IMR-90 (cell line): ENCODE data around the gene MLLT10. TPM values are rescaled to one million over a fixed set of nuclear protein-coding genes. Genes with fewer than 3 reads are reported as not detected.

Experiments used
- ATAC-seq: fragments of 200-7000 bp; cut with Tn5 transposase; 2 replicates; pipeline ENCODE4 v1.9.1; 2020; ENCODE audit warnings: low read depth, mild to moderate bottlenecking, moderate library complexity
- BruUV-seq: library from RNA; stranded (reverse); fragments of 400-500 nt; replicated peaks from 2 replicates; lab custom pipeline; 2021; lab: Mats Ljungman, UMichigan
- CTCF ChIA-PET: fragments of 300-600 bp; formaldehyde crosslinking; extraction: SDS; loops from one replicate; lab custom pipeline; 2021; ENCODE audit warnings: antibody characterized with exemption; lab: Yijun Ruan, JAX
- POLR2A ChIA-PET: fragments of 300-600 bp; sonication (Branson Sonifier 250); formaldehyde crosslinking; loops from one replicate; lab custom pipeline; 2022; ENCODE audit warnings: antibody characterized with exemption; ENCODE audit not compliant: unreplicated experiment; lab: Charles Lee
- DNase-seq: peaks from one replicate; pipeline ENCODE4 v3.0.0; 2013
- H2AFZ ChIP-seq: replicated peaks from 2 replicates; pipeline ENCODE3; 2013; ENCODE audit warnings: low read length, mild to moderate bottlenecking; ENCODE audit not compliant: poor library complexity
- H2AK5ac ChIP-seq: 2 replicates; pipeline ENCODE4 v1.6.1; 2013; ENCODE audit warnings: low read depth, low read length, inconsistent platforms
- H2AK9ac ChIP-seq: replicated peaks from 2 replicates; pipeline ENCODE3; 2013; ENCODE audit warnings: mild to moderate bottlenecking, low read depth, low read length, moderate library complexity; ENCODE audit not compliant: poor library complexity
- H2BK120ac ChIP-seq: 2 replicates; pipeline ENCODE4 v1.6.1; 2013; ENCODE audit warnings: low read depth, low read length, inconsistent platforms
- H2BK15ac ChIP-seq: 3 replicates; pipeline ENCODE4 v1.6.1; 2013; ENCODE audit warnings: low read depth, low read length, inconsistent platforms
- H2BK20ac ChIP-seq: 2 replicates; pipeline ENCODE4 v1.6.1; 2013; ENCODE audit warnings: low read depth, mild to moderate bottlenecking, inconsistent platforms, low read length, moderate library complexity
- H2BK5ac ChIP-seq: 2 replicates; pipeline ENCODE4 v1.6.1; 2013; ENCODE audit warnings: mild to moderate bottlenecking, low read depth, low read length, inconsistent platforms; ENCODE audit not compliant: poor library complexity, severe bottlenecking
- H3K14ac ChIP-seq: replicated peaks from 2 replicates; pipeline ENCODE4 v1.6.1; 2013; ENCODE audit warnings: low read depth, low read length, inconsistent platforms
- H3K18ac ChIP-seq: 2 replicates; pipeline ENCODE4 v1.6.1; 2013; ENCODE audit warnings: low read depth, low read length, control low read depth
- H3K23ac ChIP-seq: 2 replicates; pipeline ENCODE4 v1.6.1; 2013; ENCODE audit warnings: low read depth, low read length, inconsistent platforms
- H3K27ac ChIP-seq: 2 replicates; pipeline ENCODE4 v1.5.1; 2013; ENCODE audit warnings: mild to moderate bottlenecking, control low read depth, low read length; ENCODE audit not compliant: insufficient read depth
- H3K27me3 ChIP-seq: 2 replicates; pipeline ENCODE4 v1.6.1; 2013; ENCODE audit warnings: low read length; ENCODE audit not compliant: control insufficient read depth, insufficient read depth
- H3K36me3 ChIP-seq: 2 replicates; pipeline ENCODE4 v1.6.1; 2013; ENCODE audit warnings: low read length, mixed read lengths; ENCODE audit not compliant: control insufficient read depth, insufficient read depth
- H3K4ac ChIP-seq: 2 replicates; pipeline ENCODE4 v1.6.1; 2013; ENCODE audit warnings: low read depth, low read length, inconsistent platforms
- H3K4me1 ChIP-seq: 2 replicates; pipeline ENCODE4 v1.6.1; 2013; ENCODE audit warnings: low read length, mixed read lengths; ENCODE audit not compliant: control insufficient read depth, insufficient read depth
- H3K4me2 ChIP-seq: 2 replicates; pipeline ENCODE4 v1.6.1; 2013; ENCODE audit warnings: low read depth, mild to moderate bottlenecking, control low read depth, low read length, moderate library complexity
- H3K4me3 ChIP-seq: 2 replicates; pipeline ENCODE4 v1.5.1; 2013; ENCODE audit warnings: low read depth, mild to moderate bottlenecking, control low read depth, low read length, moderate library complexity; ENCODE audit not compliant: insufficient read depth
- H3K56ac ChIP-seq: 2 replicates; pipeline ENCODE4 v1.6.1; 2013; ENCODE audit warnings: low read length, inconsistent platforms; ENCODE audit not compliant: insufficient read depth; ENCODE audit errors: extremely low read depth
- H3K79me1 ChIP-seq, 2 experiments: 2 replicates each; pipeline ENCODE4 v1.6.1; 2013; ENCODE audit warnings: low read length in 2 of 2, inconsistent platforms in 1 of 2, low read depth in 1 of 2
- H3K9ac ChIP-seq: 2 replicates; pipeline ENCODE4 v1.6.1; 2013; ENCODE audit warnings: low read depth, low read length, control low read depth
- H3K9me1 ChIP-seq: 2 replicates; pipeline ENCODE4 v1.6.1; 2013; ENCODE audit warnings: low read length, inconsistent platforms; ENCODE audit not compliant: insufficient read depth
- H3K9me3 ChIP-seq: 2 replicates; pipeline ENCODE4 v1.6.1; 2013; ENCODE audit warnings: low read length; ENCODE audit not compliant: control insufficient read depth, insufficient read depth
- H4K20me1 ChIP-seq: 2 replicates; pipeline ENCODE4 v1.6.1; 2013; ENCODE audit warnings: low read length, inconsistent platforms; ENCODE audit not compliant: insufficient read depth
- H4K5ac ChIP-seq: 2 replicates; pipeline ENCODE4 v1.6.1; 2013; ENCODE audit warnings: mild to moderate bottlenecking, low read depth, low read length, control low read depth
- H4K8ac ChIP-seq, 2 experiments: 2 replicates each; pipeline ENCODE4 v1.6.1; 2013; ENCODE audit warnings: low read depth in 2 of 2, low read length in 2 of 2, control low read depth in 1 of 2, inconsistent platforms in 1 of 2
- H4K91ac ChIP-seq: 2 replicates; pipeline ENCODE4 v1.6.1; 2013; ENCODE audit warnings: low read depth, low read length, inconsistent platforms; ENCODE audit not compliant: insufficient read depth
- CEBPB ChIP-seq: IDR thresholded peaks from 2 replicates; pipeline ENCODE4 v1.6.1; 2012; ENCODE audit warnings: low read depth, low read length, improper control_type of control experiment
- RAD21 ChIP-seq: IDR thresholded peaks from 2 replicates; pipeline ENCODE4 v1.6.1; 2012; ENCODE audit warnings: low read length, improper control_type of control experiment
- SMC3 ChIP-seq: fragments of 150-350 bp; IDR thresholded peaks from 2 replicates; pipeline ENCODE4 v1.6.1; 2016; ENCODE audit warnings: low read depth, mild to moderate bottlenecking, antibody characterized with exemption, low read length, moderate library complexity
- WGBS, 2 experiments: methylation state at CpG; one replicate each; pipeline versions ENCODE4 v1.1.5 to v1.1.7; 2013; ENCODE audit warnings: missing lambda C conversion rate in 2 of 2; ENCODE audit not compliant: insufficient read length in 1 of 2; ENCODE audit errors: extremely low coverage in 2 of 2; 5-methylcytosine and 5-hydroxymethylcytosine counted together
- dilution Hi-C: fragments of 300-500 bp; cut with HindIII; formaldehyde crosslinking; loops from one replicate; pipeline ENCODE4 v1.14.3; 2018; ENCODE audit warnings: low sequenced_read_pairs; ENCODE audit not compliant: unreplicated experiment
- in situ Hi-C: fragments of 300-500 bp; cut with MboI; formaldehyde crosslinking; loops from 3 replicates; pipeline ENCODE4 v1.14.3; 2019; ENCODE audit warnings: low sequenced_read_pairs, inconsistent platforms, mixed read lengths
- intact Hi-C: fragments of 100-400 bp; cut with micrococcal nuclease; formaldehyde crosslinking; loops from 2 replicates; pipeline ENCODE4 v1.10.0; 2022
- polyA plus RNA-seq, 3 experiments: library from polyadenylated mRNA; depleted of rRNA; stranded (reverse); fragments of >200 nt; gene quantifications; 2 replicates each; pipeline ENCODE4 v1.2.3, GENCODE V29; 2012; ENCODE audit warnings: low replicate concordance in 1 of 3
- total RNA-seq: library from RNA; depleted of rRNA; stranded (reverse); fragments of >200 nt; gene quantifications from 2 replicates; pipeline ENCODE4 v1.2.3, GENCODE V29; 2012
- TF ChIP-seq, protein P1 (sequence below): conservative IDR thresholded peaks from 2 replicates; pipeline ENCODE4 v1.5.1; 2012; ENCODE audit warnings: mild to moderate bottlenecking, low read depth, low read length, improper control_type of control experiment

MLLT10 gene
- total and polyA plus RNA-seq, 2 of the 4 experiments (the other 2 are of a cell fraction): 22.5 to 29.0 TPM

DNA sequence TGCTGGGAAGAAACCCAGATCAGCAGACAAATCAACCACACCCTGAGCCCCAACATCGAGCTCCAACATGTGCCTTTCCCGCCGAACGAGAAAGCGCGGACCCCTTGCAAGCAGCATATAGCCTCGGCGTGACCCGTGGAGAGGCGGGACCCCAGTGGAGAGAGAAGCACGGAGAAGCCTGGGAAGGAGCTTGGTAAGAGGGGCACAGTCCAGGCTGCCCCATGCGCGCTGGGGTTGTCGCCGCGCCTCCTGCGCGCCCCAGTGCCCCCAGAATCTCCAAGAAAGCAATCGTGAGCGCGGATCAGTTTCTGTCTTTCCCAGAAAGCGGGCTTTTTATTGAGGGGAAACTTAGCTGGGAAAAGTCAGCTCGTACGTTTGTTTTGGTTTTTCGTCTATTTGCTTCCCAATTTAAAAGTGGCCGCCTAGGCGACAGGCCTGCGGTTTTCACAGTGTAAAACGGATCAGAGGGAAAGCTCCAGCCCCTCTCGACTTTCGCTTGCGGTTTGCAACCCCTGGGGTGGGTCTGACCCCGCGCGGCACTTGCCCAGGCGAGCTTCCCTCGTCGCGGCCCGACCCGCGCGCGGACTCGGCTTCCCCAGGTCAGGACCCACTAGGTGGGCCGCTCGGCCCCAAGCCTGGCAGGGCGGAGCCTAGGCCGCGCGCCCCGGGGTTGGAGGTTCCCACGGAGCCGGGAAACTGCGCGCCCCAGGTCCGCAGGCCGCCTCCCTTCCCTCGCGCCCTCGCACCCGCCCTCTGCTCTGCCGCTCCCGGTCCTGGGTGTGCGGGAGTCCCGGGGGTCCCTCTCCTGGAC, 39.6 kb upstream of the MLLT10 start:
- Histone ChIP-seq H3K4me1 (peaks cover 3% of the 10 kb centered on the region; the same call in 1 of the 2 replicates), H2BK15ac (no peak overlapping the region), H2BK20ac (no peak overlapping the region), H3K4ac (peak overlapping the region; percentile 7; the same call in 1 of the 2 replicates), H2AFZ (peak overlapping the region; percentile 89), H4K91ac (no peak overlapping the region; the same call in 1 of the 2 replicates), H2BK120ac (peak overlapping the region; percentile 36; the same call in 1 of the 2 replicates), H3K23ac (no peak overlapping the region; the same call in 1 of the 2 replicates), H3K18ac (no peak overlapping the region), H3K27me3 (peaks cover 3% of the 10 kb centered on the region; the same call in 1 of the 2 replicates), H3K79me1 (no peaks in the 10 kb centered on the region), H2BK5ac (no peak overlapping the region), H3K9me1 (no peaks in the 10 kb centered on the region), H2AK5ac (no peak overlapping the region), H4K5ac (no peak overlapping the region), H3K4me2 (peak overlapping the region; percentile 95), H2AK9ac (peak overlapping the region; percentile 63), H3K27ac (peak overlapping the region; percentile 9; the same call in 1 of the 2 replicates), H3K36me3 (no peaks in the 10 kb centered on the region), H4K20me1 (no peaks in the 10 kb centered on the region), H4K8ac (peak overlapping the region in 1 of 2 experiments; percentile 25; a peak in 1 of 4 replicates), H3K14ac (no peak overlapping the region; the same call in 1 of the 2 replicates), H3K9ac (peak overlapping the region; percentile 78; the same call in 1 of the 2 replicates), H3K9me3 (no peaks in the 10 kb centered on the region), H3K4me3 (peak overlapping the region; percentile 91), H3K56ac (no peak overlapping the region)
- ATAC-seq (peak; percentile 5; the same call in 1 of the 2 replicates), DNase-seq (no peak)
- TF ChIP-seq SMC3 (peak; percentile 25; the same call in 1 of the 2 replicates), RAD21 (peak; percentile 29), CEBPB (no peak)
- TF ChIP-seq, protein P1, sequence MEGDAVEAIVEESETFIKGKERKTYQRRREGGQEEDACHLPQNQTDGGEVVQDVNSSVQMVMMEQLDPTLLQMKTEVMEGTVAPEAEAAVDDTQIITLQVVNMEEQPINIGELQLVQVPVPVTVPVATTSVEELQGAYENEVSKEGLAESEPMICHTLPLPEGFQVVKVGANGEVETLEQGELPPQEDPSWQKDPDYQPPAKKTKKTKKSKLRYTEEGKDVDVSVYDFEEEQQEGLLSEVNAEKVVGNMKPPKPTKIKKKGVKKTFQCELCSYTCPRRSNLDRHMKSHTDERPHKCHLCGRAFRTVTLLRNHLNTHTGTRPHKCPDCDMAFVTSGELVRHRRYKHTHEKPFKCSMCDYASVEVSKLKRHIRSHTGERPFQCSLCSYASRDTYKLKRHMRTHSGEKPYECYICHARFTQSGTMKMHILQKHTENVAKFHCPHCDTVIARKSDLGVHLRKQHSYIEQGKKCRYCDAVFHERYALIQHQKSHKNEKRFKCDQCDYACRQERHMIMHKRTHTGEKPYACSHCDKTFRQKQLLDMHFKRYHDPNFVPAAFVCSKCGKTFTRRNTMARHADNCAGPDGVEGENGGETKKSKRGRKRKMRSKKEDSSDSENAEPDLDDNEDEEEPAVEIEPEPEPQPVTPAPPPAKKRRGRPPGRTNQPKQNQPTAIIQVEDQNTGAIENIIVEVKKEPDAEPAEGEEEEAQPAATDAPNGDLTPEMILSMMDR: 0 out of 2 replicates have a peak, but pooled peaks have one; percentile 21
- dilution Hi-C loops: no loop called here
- WGBS, 2 experiments: 12% methylated on average over 26 of the region's 66 CpGs; no CpG with 5 or more reads in 1 of the 2 experiments
- in situ Hi-C loops: loop anchor here (5.0 to 25.0 kb wide), 5 partner anchors 43 to 1493 kb away; no protein-coding TSS in a partner anchor
- ChIA-PET CTCF (interaction anchor here (1.0 to 1.1 kb wide), 2 partner anchors 9 to 215 kb away, joined by 3 read pairs; no protein-coding TSS in a partner anchor), POLR2A (no interaction called here)
- no TSS peak for BruUV-seq
- intact Hi-C loops: loop anchor here (1.0 to 5.0 kb wide), 7 partner anchors 216 to 823 kb away; partner anchors contain the start of genes COMMD3 and DNAJC1
